Gastroesophageal sphincter (tissue), 3 donors: ENCODE measurements around the gene NRXN3.

Experiments
- CTCF ChIP-seq, 4 experiments: fragments of 200-600 bp in 2 of 4; fragments of 450-650 bp in 2 of 4; sonication (generic) in 1 of 4; IDR thresholded peaks; one replicate each; pipeline ENCODE4 v1.5.1; 2017 to 2019; ENCODE audit warnings: antibody characterized with exemption in 4 of 4, mild to moderate bottlenecking in 2 of 4, moderate library complexity in 2 of 4
- POLR2A ChIP-seq, 2 donors: fragments of 450-650 bp; IDR thresholded peaks; one replicate each; pipeline ENCODE4 v1.6.1; 2017; ENCODE audit warnings: antibody characterized with exemption in 2 of 2, mild to moderate bottlenecking in 2 of 2, moderate library complexity in 1 of 2

DNA sequence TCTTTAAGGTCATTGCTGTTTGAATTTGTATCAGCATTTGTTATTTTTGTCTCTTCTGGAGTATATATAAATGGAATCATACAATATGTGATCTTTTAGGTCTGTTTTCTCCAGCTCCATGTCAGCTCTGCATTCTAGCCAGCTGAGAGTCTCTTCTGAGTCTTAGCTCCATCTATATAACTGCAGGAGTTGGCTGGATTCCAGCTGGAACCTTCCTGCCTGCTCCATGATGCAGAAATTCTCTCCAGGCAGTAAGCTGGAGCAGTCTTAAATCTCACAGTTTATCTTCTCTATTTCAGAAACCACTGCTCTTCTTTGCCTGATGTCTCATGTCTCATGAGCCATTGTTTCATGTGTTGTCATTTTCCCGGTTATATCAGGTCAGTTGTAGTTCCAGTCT, 827.6 kb downstream of the NRXN3 start:
- TF ChIP-seq CTCF (IDR thresholded peaks at IDR 0.05): no peak
- TF ChIP-seq POLR2A (IDR thresholded peaks at IDR 0.05): no peak
